ENCODE results near the gene MAGED2.
"Not testable (repeated sequence)": the region's sequence is repeated elsewhere in the genome, so short reads cannot be mapped to it uniquely, and the experiment has no call there.

MAGED2 gene

GRCh38 chrX:54807524-54808108 is at the start of gene MAGED2:
MAGED2 (plus strand) TSS chrX:54807745; CDS start chrX:54809332, 1,587 bp downstream.
- Mint-ChIP-seq H3K36me3 (ENCODE audit: low read depth) (peaks cover 10% of the 10 kb centered on the region), H3K4me3 (peak within 1 kb of the TSS; percentile 88), H3K27me3 (peaks cover 2% of the 10 kb centered on the region), H3K4me1 (peaks cover 9% of the 10 kb centered on the region), H3K9me3 (no peaks in the 10 kb centered on the region), H3K27ac (peak within 1 kb of the TSS; percentile 98)
- DNase-seq: peak; percentile 22
- ATAC-seq: peak; percentile 18

- DNase-seq (no peak), ATAC-seq (no peak)
- Mint-ChIP-seq H3K36me3 (ENCODE audit: low read depth) (no peaks in the 10 kb centered on the region), H3K27ac (no peak overlapping the region), H3K4me1 (no peaks in the 10 kb centered on the region), H3K9me3 (no peaks in the 10 kb centered on the region), H3K27me3 (no peaks in the 10 kb centered on the region), H3K4me3 (no peak overlapping the region)
Observed at GRCh38 chrX:54758114-54759055, 49.2 kb upstream of the MAGED2 start.

- H3K36me3 Mint-ChIP-seq (ENCODE audit: low read depth); DNase-seq; H3K4me3 Mint-ChIP-seq; H3K27ac Mint-ChIP-seq; H3K27me3 Mint-ChIP-seq; H3K4me1 Mint-ChIP-seq; H3K9me3 Mint-ChIP-seq; ATAC-seq: not testable (repeated sequence)
Observed at GRCh38 chrX:54774391-54775094, 33.0 kb upstream of the MAGED2 start.

- Mint-ChIP-seq H3K9me3 (peaks cover 3% of the 10 kb centered on the region), H3K4me3 (no peak overlapping the region), H3K27ac (no peak overlapping the region), H3K36me3 (ENCODE audit: low read depth) (no peaks in the 10 kb centered on the region), H3K27me3 (no peaks in the 10 kb centered on the region), H3K4me1 (peaks cover 9% of the 10 kb centered on the region)
- no peak for DNase-seq
- no peak for ATAC-seq
Observed at GRCh38 chrX:54776061-54776460, 31.5 kb upstream of the MAGED2 start.

- Mint-ChIP-seq H3K4me1 (peaks cover 9% of the 10 kb centered on the region), H3K27me3 (no peaks in the 10 kb centered on the region), H3K36me3 (ENCODE audit: low read depth) (no peaks in the 10 kb centered on the region), H3K27ac (no peak overlapping the region), H3K9me3 (peaks cover 1% of the 10 kb centered on the region), H3K4me3 (no peak overlapping the region)
- ATAC-seq (no peak), DNase-seq (no peak)
Observed at GRCh38 chrX:54776987-54777672, 30.4 kb upstream of the MAGED2 start.

GRCh38 chrX:54785901-54786300 is 21.6 kb upstream of the MAGED2 start:
- no peaks in the 10 kb centered on the region for H3K4me1 Mint-ChIP-seq
- no peaks in the 10 kb centered on the region for H3K9me3 Mint-ChIP-seq
- ATAC-seq (no peak), DNase-seq (no peak)
- H3K27me3 Mint-ChIP-seq: no peaks in the 10 kb centered on the region
- H3K36me3 Mint-ChIP-seq (ENCODE audit: low read depth): no peaks in the 10 kb centered on the region
- no peak overlapping the region for H3K27ac Mint-ChIP-seq
- H3K4me3 Mint-ChIP-seq: no peak overlapping the region

- Mint-ChIP-seq H3K27ac (no peak overlapping the region), H3K4me3 (no peak overlapping the region), H3K27me3 (no peaks in the 10 kb centered on the region), H3K36me3 (ENCODE audit: low read depth) (no peaks in the 10 kb centered on the region), H3K9me3 (no peaks in the 10 kb centered on the region), H3K4me1 (no peaks in the 10 kb centered on the region)
- ATAC-seq: peak; percentile 43
- DNase-seq: peak; percentile 10
Observed at GRCh38 chrX:54786967-54787366, 20.6 kb upstream of the MAGED2 start.

GRCh38 chrX:54788446-54788845 is 19.1 kb upstream of the MAGED2 start:
- Mint-ChIP-seq H3K4me1 (no peaks in the 10 kb centered on the region), H3K36me3 (ENCODE audit: low read depth) (no peaks in the 10 kb centered on the region), H3K9me3 (no peaks in the 10 kb centered on the region), H3K27ac (no peak overlapping the region), H3K4me3 (no peak overlapping the region), H3K27me3 (no peaks in the 10 kb centered on the region)
- DNase-seq: no peak
- ATAC-seq: no peak

- not testable (repeated sequence) for ATAC-seq; H3K27ac Mint-ChIP-seq; DNase-seq; H3K36me3 Mint-ChIP-seq (ENCODE audit: low read depth); H3K9me3 Mint-ChIP-seq; H3K4me3 Mint-ChIP-seq; H3K27me3 Mint-ChIP-seq; H3K4me1 Mint-ChIP-seq
Observed at GRCh38 chrX:54789405-54789804, 18.1 kb upstream of the MAGED2 start.

GRCh38 chrX:54794028-54794427 is 13.5 kb upstream of the MAGED2 start:
- H3K27me3 Mint-ChIP-seq: no peaks in the 10 kb centered on the region
- no peak overlapping the region for H3K4me3 Mint-ChIP-seq
- H3K4me1 Mint-ChIP-seq: no peaks in the 10 kb centered on the region
- no peak for ATAC-seq
- no peaks in the 10 kb centered on the region for H3K36me3 Mint-ChIP-seq (ENCODE audit: low read depth)
- no peaks in the 10 kb centered on the region for H3K9me3 Mint-ChIP-seq
- DNase-seq: no peak
- no peak overlapping the region for H3K27ac Mint-ChIP-seq

- ATAC-seq (no peak), DNase-seq (no peak)
- H3K27ac Mint-ChIP-seq: no peak overlapping the region
- no peaks in the 10 kb centered on the region for H3K36me3 Mint-ChIP-seq (ENCODE audit: low read depth)
- no peak overlapping the region for H3K4me3 Mint-ChIP-seq
- H3K9me3 Mint-ChIP-seq: no peaks in the 10 kb centered on the region
- H3K4me1 Mint-ChIP-seq: no peaks in the 10 kb centered on the region
- H3K27me3 Mint-ChIP-seq: no peaks in the 10 kb centered on the region
Observed at GRCh38 chrX:54794795-54795194, 12.8 kb upstream of the MAGED2 start.

GRCh38 chrX:54798137-54798536 is 9.4 kb upstream of the MAGED2 start, which contains the start of gene ITIH6:
ITIH6 (minus strand) TSS chrX:54798255; CDS start chrX:54798210, 45 bp downstream.
- no peaks in the 10 kb centered on the region for H3K9me3 Mint-ChIP-seq
- DNase-seq (no peak), ATAC-seq (no peak)
- H3K4me3 Mint-ChIP-seq: no peak within 1 kb of the TSS
- H3K36me3 Mint-ChIP-seq (ENCODE audit: low read depth): no peaks in the 10 kb centered on the region
- H3K27me3 Mint-ChIP-seq: no peaks in the 10 kb centered on the region
- no peak within 1 kb of the TSS for H3K27ac Mint-ChIP-seq
- H3K4me1 Mint-ChIP-seq: no peaks in the 10 kb centered on the region

- no peak for DNase-seq
Observed at GRCh38 chrX:54799046-54799445, 8.5 kb upstream of the MAGED2 start.

GRCh38 chrX:54808109-54808604 is 612 bp downstream of the MAGED2 start:
- H3K9me3 Mint-ChIP-seq: no peaks in the 10 kb centered on the region
- DNase-seq (peak; percentile 49), ATAC-seq (peak; percentile 37)
- H3K4me3 Mint-ChIP-seq: peak overlapping the region; percentile 88
- H3K36me3 Mint-ChIP-seq (ENCODE audit: low read depth): peaks cover 10% of the 10 kb centered on the region
- H3K27me3 Mint-ChIP-seq: peaks cover 2% of the 10 kb centered on the region
- H3K4me1 Mint-ChIP-seq: peaks cover 9% of the 10 kb centered on the region
- peak overlapping the region; percentile 98 for H3K27ac Mint-ChIP-seq

More at GRCh38 chrX:54799046-54799445, 8.5 kb upstream of the MAGED2 start:
- Mint-ChIP-seq H3K4me3 (no peak overlapping the region), H3K27ac (no peak overlapping the region), H3K36me3 (ENCODE audit: low read depth) (no peaks in the 10 kb centered on the region), H3K4me1 (no peaks in the 10 kb centered on the region), H3K27me3 (no peaks in the 10 kb centered on the region), H3K9me3 (no peaks in the 10 kb centered on the region)
- ATAC-seq: no peak

Data from activated naive CD8-positive, alpha-beta T cell treated with anti-CD3 and anti-CD28 coated beads, Interleukin-2, amount 50 U/mL, for 24 hours (primary cell).